Ovary (tissue), 3 donors: ENCODE results near the gene HAPSTR1.

Experiments
- CTCF ChIP-seq, 3 donors: fragments of 450-650 bp in 2 of 3; fragments of 200-600 bp in 1 of 3; IDR thresholded peaks; one replicate each; pipeline versions ENCODE4 v1.5.1 to v1.8.0; 2016 to 2022; ENCODE audit warnings: antibody characterized with exemption in 3 of 3, mild to moderate bottlenecking in 1 of 3
- POLR2A ChIP-seq: fragments of 450-650 bp; IDR thresholded peaks from one replicate; pipeline ENCODE4 v1.6.1; 2017; ENCODE audit warnings: antibody characterized with exemption, mild to moderate bottlenecking, moderate library complexity
- donor health status: DM: no; HTN: no; CAD: no.

- no peak for TF ChIP-seq CTCF (IDR thresholded peaks at IDR 0.05)
- TF ChIP-seq POLR2A = no peak
Observed at GRCh38 chr16:9119795-9120194, 28.4 kb downstream of the HAPSTR1 start.
